T-helper 22 cell (primary cell): ENCODE results near the gene NEUROG1.

Experiments
- DNase-seq: peaks from one replicate; pipeline ENCODE4 v3.0.0-alpha.2; 2020; ENCODE audit warnings: low read depth

Gene NEUROG1

GRCh38 chr5:135535820-135536801 is at the start of gene NEUROG1:
Gene NEUROG1, minus strand, starts transcription at chr5:135535964. Its CDS starts 274 bp downstream, at chr5:135535690.
- DNase-seq, result no peak

- DNase-seq, result no peak
These were observed 49.2 kb upstream of the NEUROG1 start for GRCh38 chr5:135584918-135585317.

GRCh38 chr5:135584276-135584675 is 48.5 kb upstream of the NEUROG1 start:
- no peak for DNase-seq

- no peak for DNase-seq
These were observed 46.5 kb upstream of the NEUROG1 start for GRCh38 chr5:135582099-135582781.

GRCh38 chr5:135578685-135579341 is 43.0 kb upstream of the NEUROG1 start, which contains the start of gene CXCL14:
Gene CXCL14, minus strand, starts transcription at chr5:135578991. Its CDS starts 213 bp downstream, at chr5:135578778.
- DNase-seq, result no peak

- no peak for DNase-seq
These were observed 42.5 kb upstream of the NEUROG1 start for GRCh38 chr5:135578305-135578684.

- no peak for DNase-seq
These were observed 41.7 kb upstream of the NEUROG1 start for GRCh38 chr5:135577421-135577820.

- no peak for DNase-seq
These were observed 40.4 kb upstream of the NEUROG1 start for GRCh38 chr5:135576075-135576599.

GRCh38 chr5:135574493-135574892 is 38.7 kb upstream of the NEUROG1 start:
- no peak for DNase-seq

- no peak for DNase-seq
These were observed 36.1 kb upstream of the NEUROG1 start for GRCh38 chr5:135571902-135572301.

GRCh38 chr5:135571066-135571609 is 35.4 kb upstream of the NEUROG1 start:
- no peak for DNase-seq

GRCh38 chr5:135570453-135570764 is 34.6 kb upstream of the NEUROG1 start:
- no peak for DNase-seq

- DNase-seq, result no peak
These were observed 34.1 kb upstream of the NEUROG1 start for GRCh38 chr5:135569755-135570452.

GRCh38 chr5:135568923-135569360 is 33.2 kb upstream of the NEUROG1 start:
- DNase-seq, result no peak

- no peak for DNase-seq
These were observed 32.5 kb upstream of the NEUROG1 start for GRCh38 chr5:135568246-135568645.

- DNase-seq, result no peak
These were observed 31.9 kb upstream of the NEUROG1 start for GRCh38 chr5:135567661-135568060.

- DNase-seq, result no peak
These were observed 30.9 kb upstream of the NEUROG1 start for GRCh38 chr5:135566422-135567400.

- DNase-seq, result no peak
These were observed 30.1 kb upstream of the NEUROG1 start for GRCh38 chr5:135565725-135566421.

- DNase-seq, result no peak
These were observed 29.5 kb upstream of the NEUROG1 start for GRCh38 chr5:135565266-135565665.

- no peak for DNase-seq
These were observed 28.6 kb upstream of the NEUROG1 start for GRCh38 chr5:135564331-135564730.
